HG03280 (cell line): ENCODE results near the gene ASCC2.
"Not testable (repeated sequence)": the region's sequence is repeated elsewhere in the genome, so short reads cannot be mapped to it uniquely, and the experiment has no call there.

Experiments used
- ATAC-seq: cut with Tn5 transposase; IDR thresholded peaks from one replicate; pipeline ENCODE4 v1.9.1; 2021; ENCODE audit warnings: mild to moderate bottlenecking, moderate library complexity; ENCODE audit not compliant: unreplicated experiment

The ASCC2 gene

GRCh38 chr22:29859030-29859429 lies 21.0 kb upstream of the ASCC2 start:
- ATAC-seq: not testable (repeated sequence)

- no peak for ATAC-seq
Observed at GRCh38 chr22:29856496-29856895, 18.4 kb upstream of the ASCC2 start.

- no peak for ATAC-seq
Observed at GRCh38 chr22:29855611-29856181, 17.6 kb upstream of the ASCC2 start.

GRCh38 chr22:29854432-29854831 lies 16.4 kb upstream of the ASCC2 start:
- ATAC-seq: no peak

GRCh38 chr22:29848111-29848510 lies 10.0 kb upstream of the ASCC2 start:
- no peak for ATAC-seq

GRCh38 chr22:29846290-29846689 lies 8.2 kb upstream of the ASCC2 start:
- ATAC-seq: no peak

GRCh38 chr22:29842740-29843139 lies 4.7 kb upstream of the ASCC2 start:
- ATAC-seq: no peak

- ATAC-seq: no peak
Observed at GRCh38 chr22:29842172-29842571, 4.1 kb upstream of the ASCC2 start.

- no peak for ATAC-seq
Observed at GRCh38 chr22:29840498-29840897, 2.4 kb upstream of the ASCC2 start.

GRCh38 chr22:29839039-29839438 lies 965 bp upstream of the ASCC2 start:
- ATAC-seq: no peak

- ATAC-seq: no peak
Observed at GRCh38 chr22:29838599-29838956, 504 bp upstream of the ASCC2 start.

GRCh38 chr22:29836791-29837370 lies 1.2 kb downstream of the ASCC2 start:
- ATAC-seq: not testable (repeated sequence)

GRCh38 chr22:29834046-29834445 lies 4.0 kb downstream of the ASCC2 start:
- ATAC-seq: no peak

- no peak for ATAC-seq
Observed at GRCh38 chr22:29833392-29833965, 4.6 kb downstream of the ASCC2 start.

GRCh38 chr22:29831958-29832357 lies 6.1 kb downstream of the ASCC2 start:
- ATAC-seq: no peak

- no peak for ATAC-seq
Observed at GRCh38 chr22:29831186-29831921, 6.7 kb downstream of the ASCC2 start.

- no peak for ATAC-seq
Observed at GRCh38 chr22:29830585-29830984, 7.5 kb downstream of the ASCC2 start.

GRCh38 chr22:29827726-29828125 lies 10.3 kb downstream of the ASCC2 start:
- not testable (repeated sequence) for ATAC-seq

- no peak for ATAC-seq
Observed at GRCh38 chr22:29827091-29827490, 11.0 kb downstream of the ASCC2 start.

- ATAC-seq: no peak
Observed at GRCh38 chr22:29825578-29825977, 12.5 kb downstream of the ASCC2 start.

GRCh38 chr22:29824677-29825076 lies 13.4 kb downstream of the ASCC2 start:
- ATAC-seq: no peak
